HL-60 (cell line): ENCODE data around the gene POLR3G.

Experiments used
- DNase-seq, 2 experiments: peaks; one replicate each; pipeline ENCODE4 v3.0.0-alpha.2; 2010 to 2020; ENCODE audit warnings: low read depth in 1 of 2, low spot score in 1 of 2
- H3K27ac ChIP-seq: fragments of 250-450 bp; sonication (Bioruptor Pico); replicated peaks from 2 replicates; pipeline ENCODE4 v1.5.1; 2020; ENCODE audit warnings: mild to moderate bottlenecking, moderate library complexity
- H3K27me3 ChIP-seq: fragments of 250-450 bp; sonication (Bioruptor Pico); 2 replicates; pipeline ENCODE4 v1.5.1; 2021; ENCODE audit warnings: mild to moderate bottlenecking, moderate library complexity; ENCODE audit not compliant: insufficient read depth, poor library complexity, severe bottlenecking
- H3K4me3 ChIP-seq: replicated peaks from 2 replicates; pipeline ENCODE4 v1.5.1; 2011; ENCODE audit warnings: mild to moderate bottlenecking, control low read depth, low read length; ENCODE audit not compliant: insufficient read depth
- CTCF ChIP-seq: IDR thresholded peaks from one replicate; pipeline ENCODE4 v1.5.1; 2011; ENCODE audit warnings: low read length, control low read depth, inconsistent platforms; ENCODE audit not compliant: insufficient read depth
- GABPA ChIP-seq: IDR thresholded peaks from 2 replicates; pipeline ENCODE4 v1.6.1; 2012; ENCODE audit warnings: low read depth
- POLR2AphosphoS5 ChIP-seq: IDR thresholded peaks from 2 replicates; pipeline ENCODE4 v1.6.1; 2012; ENCODE audit warnings: low read depth
- REST ChIP-seq: IDR thresholded peaks from 2 replicates; pipeline ENCODE4 v1.6.1; 2012; ENCODE audit warnings: low read depth; ENCODE audit not compliant: insufficient replicate concordance
- SPI1 ChIP-seq: IDR thresholded peaks from 2 replicates; pipeline ENCODE4 v1.6.1; 2012; ENCODE audit warnings: low read depth, mild to moderate bottlenecking, borderline replicate concordance

POLR3G gene

DNA sequence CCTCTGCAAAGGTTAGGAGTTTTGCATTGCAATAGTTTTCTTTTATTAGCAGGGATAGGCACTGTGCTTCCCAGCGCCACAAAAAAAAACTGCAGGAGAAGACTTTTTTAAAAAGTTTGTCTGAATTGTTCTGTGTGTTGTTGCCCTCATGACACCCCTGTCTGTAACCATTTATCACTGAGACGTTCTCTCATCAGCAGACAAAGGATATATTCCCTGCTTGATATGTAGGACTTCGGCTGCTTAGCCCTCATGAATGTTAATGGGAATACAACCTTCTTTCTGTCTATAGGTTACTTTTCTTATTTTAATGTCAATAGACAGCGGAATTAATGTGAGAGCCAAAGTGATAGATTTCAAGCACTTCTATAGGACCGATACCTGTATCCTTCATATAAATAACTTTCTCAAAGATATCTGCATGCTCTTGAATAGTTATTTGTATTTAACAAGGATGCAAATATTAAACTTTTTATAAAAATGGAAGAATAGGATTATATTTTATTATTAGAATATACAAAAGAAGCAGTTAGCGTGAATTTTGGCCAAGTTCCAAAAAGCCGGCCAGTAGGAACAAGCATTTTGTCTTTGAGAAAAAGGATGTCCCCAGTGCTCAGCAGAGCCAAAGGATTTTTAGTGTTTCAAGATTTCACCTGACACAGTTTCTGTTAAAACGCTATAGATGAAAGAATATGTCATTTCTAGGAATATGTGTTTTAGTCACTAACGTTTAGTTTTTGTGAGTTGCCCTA lies 56.2 kb downstream of the POLR3G start:
- Histone ChIP-seq H3K4me3 (no peak overlapping the region), H3K27me3 (no peaks in the 10 kb centered on the region), H3K27ac (no peak overlapping the region)
- TF ChIP-seq GABPA, result no peak
- no peak for TF ChIP-seq REST
- no peak for TF ChIP-seq POLR2AphosphoS5
- no peak for TF ChIP-seq CTCF
- no peak for TF ChIP-seq SPI1
- DNase-seq, result no peak

DNA sequence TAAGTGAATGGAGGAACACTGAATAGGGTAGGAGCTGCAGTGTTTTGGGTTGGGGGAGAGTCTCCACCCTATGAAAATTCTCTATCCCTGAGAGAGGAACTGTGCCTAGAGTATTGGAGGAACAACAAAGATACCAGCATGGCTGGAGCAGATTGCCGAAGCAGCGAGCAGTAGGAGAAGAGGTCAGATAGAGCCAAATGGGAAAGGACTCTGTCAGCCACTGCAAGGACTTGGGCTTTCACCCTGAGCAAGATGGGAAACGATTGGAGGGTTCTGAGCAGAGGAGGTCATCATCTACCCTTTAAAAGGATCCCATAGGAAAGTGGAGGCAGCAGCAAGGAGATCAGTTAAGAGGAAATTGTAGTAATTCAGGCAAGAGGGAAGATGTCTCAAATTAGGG lies 59.1 kb downstream of the POLR3G start:
- Histone ChIP-seq H3K27ac (no peak overlapping the region), H3K27me3 (no peaks in the 10 kb centered on the region), H3K4me3 (no peak overlapping the region)
- no peak for DNase-seq
- TF ChIP-seq GABPA, result no peak
- no peak for TF ChIP-seq POLR2AphosphoS5
- no peak for TF ChIP-seq REST
- no peak for TF ChIP-seq CTCF
- TF ChIP-seq SPI1, result no peak

- no peak for TF ChIP-seq REST
- no peak for TF ChIP-seq GABPA
- no peak for TF ChIP-seq CTCF
- TF ChIP-seq POLR2AphosphoS5, result no peak
- TF ChIP-seq SPI1, result no peak
- Histone ChIP-seq H3K27ac (no peak overlapping the region), H3K27me3 (no peaks in the 10 kb centered on the region), H3K4me3 (no peak overlapping the region)
- no peak for DNase-seq
Observed at GRCh38 chr5:90534922-90535321, 60.3 kb downstream of the POLR3G start.
